ENCODE measurements around the gene BCO1.

The BCO1 gene

GRCh38 chr16:81204798-81205680 lies 33.5 kb upstream of the BCO1 start:
- peak; percentile 81 for TF ChIP-seq CTCF (IDR thresholded peaks at IDR 0.05; ENCODE audit: low read depth, low read length)
- DNase-seq (ENCODE audit: extremely low read depth, low read depth): peak; percentile 27

GRCh38 chr16:81207076-81207475 lies 31.4 kb upstream of the BCO1 start:
- DNase-seq (ENCODE audit: extremely low read depth, low read depth): no peak
- no peak for TF ChIP-seq CTCF (IDR thresholded peaks at IDR 0.05; ENCODE audit: low read depth, low read length)

- no peak for DNase-seq (ENCODE audit: extremely low read depth, low read depth)
- TF ChIP-seq CTCF (IDR thresholded peaks at IDR 0.05; ENCODE audit: low read depth, low read length): no peak
These were observed 27.7 kb upstream of the BCO1 start for GRCh38 chr16:81210807-81211206.

DNA sequence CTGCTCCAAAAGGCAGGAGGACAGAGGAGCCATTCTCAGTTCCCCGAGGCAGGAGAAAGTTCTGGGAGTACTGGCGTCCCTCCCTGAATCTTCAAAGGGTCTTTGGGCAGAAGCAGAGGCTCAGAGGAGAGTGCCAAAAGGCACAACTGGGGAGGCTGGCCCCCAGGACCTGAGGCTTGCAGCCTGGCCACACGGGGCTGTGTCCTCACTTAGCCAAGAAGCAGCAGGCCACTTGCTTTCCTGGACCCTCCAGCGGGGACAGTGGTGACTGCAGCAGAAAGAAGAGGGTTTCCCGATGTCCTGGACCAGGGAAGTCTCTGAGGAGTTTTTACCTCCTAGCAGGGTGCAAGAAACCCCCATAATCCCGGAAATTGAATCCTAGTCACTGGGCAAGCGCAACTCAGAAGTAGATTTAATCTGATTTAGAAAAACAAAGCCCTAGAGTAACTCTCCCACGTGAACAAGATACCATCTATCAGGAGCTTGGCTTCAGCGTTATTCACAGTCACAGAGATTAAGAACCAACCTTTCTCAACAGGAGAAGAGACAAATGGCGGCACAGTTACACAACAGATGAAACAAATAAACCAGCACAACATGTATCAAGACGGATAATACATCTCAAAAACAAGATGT lies 25.5 kb upstream of the BCO1 start:
- DNase-seq (ENCODE audit: extremely low read depth, low read depth): no peak
- TF ChIP-seq CTCF (IDR thresholded peaks at IDR 0.05; ENCODE audit: low read depth, low read length): no peak

- no peak for DNase-seq (ENCODE audit: extremely low read depth, low read depth)
- TF ChIP-seq CTCF (IDR thresholded peaks at IDR 0.05; ENCODE audit: low read depth, low read length): peak; percentile 41
These were observed 23.7 kb upstream of the BCO1 start for GRCh38 chr16:81214745-81215166.

- no peak for TF ChIP-seq CTCF (IDR thresholded peaks at IDR 0.05; ENCODE audit: low read depth, low read length)
- no peak for DNase-seq (ENCODE audit: extremely low read depth, low read depth)
These were observed 22.4 kb upstream of the BCO1 start for GRCh38 chr16:81216114-81216513.

GRCh38 chr16:81216706-81217105 lies 21.8 kb upstream of the BCO1 start:
- DNase-seq (ENCODE audit: extremely low read depth, low read depth): no peak

More at GRCh38 chr16:81216706-81217105, 21.8 kb upstream of the BCO1 start:
- no peak for TF ChIP-seq CTCF (IDR thresholded peaks at IDR 0.05; ENCODE audit: low read depth, low read length)
